IMR-90 (cell line): ENCODE results near the gene PARD3.

Experiments used
- CTCF ChIP-seq: conservative IDR thresholded peaks from 2 replicates; pipeline ENCODE4 v1.5.1; 2012; ENCODE audit warnings: mild to moderate bottlenecking, low read depth, low read length, improper control_type of control experiment
- RCOR1 ChIP-seq: IDR thresholded peaks from 2 replicates; pipeline ENCODE4 v1.6.1; 2012; ENCODE audit warnings: mild to moderate bottlenecking, low read length, improper control_type of control experiment; ENCODE audit not compliant: insufficient replicate concordance
- RFX5 ChIP-seq: IDR thresholded peaks from 2 replicates; pipeline ENCODE4 v1.8.0; 2012; ENCODE audit warnings: low read depth, mild to moderate bottlenecking, low read length, moderate library complexity

GRCh38 chr10:34544400-34544799, 270.7 kb downstream of the PARD3 start:
- no peak for TF ChIP-seq CTCF
- TF ChIP-seq RFX5, result no peak
- TF ChIP-seq RCOR1, result no peak
